Pancreas (tissue), 10 donors: ENCODE measurements around the gene FAS. TPM values are rescaled to one million over a fixed set of nuclear protein-coding genes. Genes with fewer than 3 reads are reported as not detected.
"Not testable (repeated sequence)": the region's sequence is repeated elsewhere in the genome, so short reads cannot be mapped to it uniquely, and the experiment has no call there.

Source experiments
- ATAC-seq, 4 donors: fragments of 200-7000 bp; cut with Tn5 transposase; one replicate each; pipeline versions ENCODE4 v1.8.0 to v1.9.1; 2020; ENCODE audit warnings: mild to moderate bottlenecking in 4 of 4, moderate library complexity in 4 of 4
- DNase-seq, 6 donors: peaks; one replicate each; pipeline ENCODE4 v3.0.0-alpha.2; 2020
- FAIRE-seq: peaks from 2 replicates; lab custom pipeline; 2012; peaks lifted over from hg19 to GRCh38; lab: Jason Lieb, UNC
- H3K27ac ChIP-seq, 4 donors: fragments of 200-600 bp; sonication (generic); 1 replicate in 3 of 4; 2 replicates in 1 of 4; pipeline versions ENCODE4 v1.5.0 to v1.8.0; 2020
- H3K27me3 ChIP-seq, 4 donors: fragments of 200-600 bp; one replicate each; pipeline ENCODE4 v1.8.0; 2021
- H3K36me3 ChIP-seq, 3 donors: fragments of 200-600 bp; sonication (generic) in 1 of 3; one replicate each; pipeline versions ENCODE4 v1.5.0 to v1.8.0; 2020 to 2021
- H3K4me1 ChIP-seq, 3 donors: fragments of 200-600 bp; one replicate each; pipeline ENCODE4 v1.8.0; 2021
- H3K4me3 ChIP-seq, 4 donors: fragments of 200-600 bp; sonication (generic) in 2 of 4; one replicate each; pipeline versions ENCODE4 v1.5.0 to v1.8.0; 2020 to 2021
- H3K9me3 ChIP-seq, 4 donors: fragments of 200-600 bp; one replicate each; pipeline ENCODE4 v1.8.0; 2021
- CTCF ChIP-seq, 4 donors: fragments of 200-600 bp; sonication (generic) in 3 of 4; IDR thresholded peaks; one replicate each; pipeline versions ENCODE4 v1.5.0 to v1.8.0; 2021; ENCODE audit warnings: antibody characterized with exemption in 4 of 4
- WGBS, 2 donors: extraction: QIAGEN DNeasy Blood & Tissue Kit; methylation state at CpG; one replicate each; pipeline ENCODE4 v1.1.7; 2013; 5-methylcytosine and 5-hydroxymethylcytosine counted together
- intact Hi-C, 3 donors: fragments of 100-400 bp; cut with DNase I; formaldehyde crosslinking; loops; one replicate each; pipeline versions ENCODE4 v1.11.1 to v1.14.2; 2022
- polyA plus RNA-seq, 2 donors: library from polyadenylated mRNA; stranded (reverse); fragments of 200-250 nt; gene quantifications; one replicate each; pipeline ENCODE4 v1.2.3, GENCODE V29; 2013
- total RNA-seq, 6 donors: library from RNA; stranded (reverse); fragmentation: NEBNext Ultra II Directional in 4 of 6; extraction: Animal tissue kit (Norgen Biotek cat#: 25700) in 4 of 6; gene quantifications; one replicate each; pipeline versions ENCODE4 v1.2.1 to v1.2.4, GENCODE V29; 2021 to 2023
- donor health status: healthy with polysubstance abuse.
- donor health status: DM: no; HTN: no; CAD: no; lungs with moderate emphysema.
- donor health status: DM: no; HTN: no; CAD: no.
- donor health status: control.
- donor health status: control.
- donor health status: Bipolar disorder and iron deficiency.
- donor health status: DM: yes; HTN: yes; CAD: no.
- donor health status: DM: no; HTN: no; CAD: no.
- donor health status: DM: no; HTN: no; CAD: no.
- donor health status: DM: yes; HTN: yes; CAD: no.

Gene FAS
- total and polyA plus RNA-seq, 8 donors, result 1.4 to 10.3 (median 3.2) TPM

- no peaks in the 10 kb centered on the region for H3K27me3 ChIP-seq
- ATAC-seq (no peak), DNase-seq (no peak), FAIRE-seq (peak; percentile 39)
- intact Hi-C loops, result no loop called here
- no peaks in the 10 kb centered on the region for H3K9me3 ChIP-seq
- TF ChIP-seq CTCF (IDR thresholded peaks at IDR 0.05), result no peak
- peaks cover 0 to 13% (median 4%) of the 10 kb centered on the region in 3 donors for H3K4me1 ChIP-seq
- H3K4me3 ChIP-seq, result no peak overlapping the region
- 64% methylated on average over 3 of the region's 3 CpGs for WGBS, 2 donors
- no peaks in the 10 kb centered on the region for H3K36me3 ChIP-seq
- H3K27ac ChIP-seq, result no peak overlapping the region
Observed at GRCh38 chr10:89007129-89007893, 16.7 kb downstream of the FAS start.

GRCh38 chr10:89018700-89019346 lies 28.2 kb downstream of the FAS start:
- H3K4me3 ChIP-seq, ATAC-seq, H3K36me3 ChIP-seq, intact Hi-C loops, H3K27me3 ChIP-seq, H3K27ac ChIP-seq, FAIRE-seq, H3K4me1 ChIP-seq, H3K9me3 ChIP-seq: not testable (repeated sequence)
- peak in 1 of 6 donors; percentile 64 for DNase-seq
- WGBS, 2 donors, result 87 to 88% methylated on average over 15 of the region's 15 CpGs

- H3K4me1 ChIP-seq, result no peaks in the 10 kb centered on the region
- H3K36me3 ChIP-seq, result no peaks in the 10 kb centered on the region
- WGBS, 2 donors, result 62 to 69% methylated on average over 2 of the region's 2 CpGs
- no peak for FAIRE-seq
- H3K9me3 ChIP-seq, result no peaks in the 10 kb centered on the region
- no peaks in the 10 kb centered on the region for H3K27me3 ChIP-seq
- intact Hi-C loops, result loop anchor here in 1 of 3 donors (5.0 kb wide), 1 partner anchor 188 kb away; the partner anchor contains the start of gene CH25H
- no peak for DNase-seq
- peak in 1 of 4 donors; percentile 35 for ATAC-seq
- H3K4me3 ChIP-seq, result no peak overlapping the region
- no peak overlapping the region for H3K27ac ChIP-seq
- no peak for TF ChIP-seq CTCF (IDR thresholded peaks at IDR 0.05)
Observed at GRCh38 chr10:89019569-89020327, 29.1 kb downstream of the FAS start.

- H3K4me3 ChIP-seq, H3K36me3 ChIP-seq, DNase-seq, H3K27ac ChIP-seq, H3K27me3 ChIP-seq, FAIRE-seq, H3K9me3 ChIP-seq, H3K4me1 ChIP-seq, ATAC-seq: not testable (repeated sequence)
- WGBS, 2 donors, result 83 to 96% methylated on average over 6 of the region's 6 CpGs
- intact Hi-C loops, result loop anchor here in 1 of 3 donors (5.0 kb wide), 1 partner anchor 186 kb away; the partner anchor contains the start of gene CH25H
Observed at GRCh38 chr10:89021526-89021925, 30.9 kb downstream of the FAS start.

- intact Hi-C loops, result loop anchor here in 1 of 3 donors (5.0 kb wide), 1 partner anchor 185 kb away; the partner anchor contains the start of gene CH25H
- Histone ChIP-seq H3K27ac (no peak overlapping the region), H3K4me3 (no peak overlapping the region), H3K4me1 (no peaks in the 10 kb centered on the region), H3K27me3 (no peaks in the 10 kb centered on the region), H3K36me3 (no peaks in the 10 kb centered on the region), H3K9me3 (no peaks in the 10 kb centered on the region)
- DNase-seq (no peak), ATAC-seq (no peak), FAIRE-seq (no peak)
- no peak for TF ChIP-seq CTCF (IDR thresholded peaks at IDR 0.05)
- WGBS, 2 donors, result 62 to 69% methylated on average over 2 of the region's 2 CpGs
Observed at GRCh38 chr10:89022734-89023133, 32.1 kb downstream of the FAS start.
